Aorta (tissue), 5 donors: ENCODE data around the gene STX11. TPM values are rescaled to one million over a fixed set of nuclear protein-coding genes. Genes with fewer than 3 reads are reported as not detected.
A peak's percentile ranks its signal among the peaks of the same experiment; 100 is the strongest.

Experiments
- ATAC-seq: fragments of 200-7000 bp; cut with Tn5 transposase; one replicate; pipeline ENCODE4 v1.9.1; 2022; ENCODE audit warnings: moderate library complexity; ENCODE audit not compliant: low FRiP score
- DNase-seq, 2 donors: peaks; one replicate each; pipeline ENCODE4 v3.0.0-alpha.2; 2020
- H3K27ac ChIP-seq, 2 donors: one replicate each; pipeline ENCODE4 v1.5.1; 2013; ENCODE audit warnings: low read length in 2 of 2, mild to moderate bottlenecking in 2 of 2, moderate library complexity in 2 of 2, control low read depth in 1 of 2, inconsistent platforms in 1 of 2, low read depth in 1 of 2
- H3K27me3 ChIP-seq, 2 donors: one replicate each; pipeline ENCODE4 v1.6.1; 2013; ENCODE audit warnings: control low read depth in 1 of 2, low read length in 1 of 2, mild to moderate bottlenecking in 1 of 2, moderate library complexity in 1 of 2; ENCODE audit not compliant: insufficient read depth in 2 of 2, control insufficient read depth in 1 of 2
- H3K36me3 ChIP-seq, 2 donors: one replicate each; pipeline ENCODE4 v1.6.1; 2013; ENCODE audit warnings: control low read depth in 1 of 2, low read length in 1 of 2, mild to moderate bottlenecking in 1 of 2; ENCODE audit not compliant: insufficient read depth in 2 of 2, control insufficient read depth in 1 of 2
- H3K4me1 ChIP-seq, 2 donors: one replicate each; pipeline ENCODE4 v1.6.1; 2013; ENCODE audit warnings: low read length in 2 of 2, control low read depth in 1 of 2, mild to moderate bottlenecking in 1 of 2, moderate library complexity in 1 of 2; ENCODE audit not compliant: insufficient read depth in 2 of 2, control insufficient read depth in 1 of 2
- H3K4me3 ChIP-seq, 2 donors: one replicate each; pipeline ENCODE4 v1.5.1; 2013; ENCODE audit warnings: low read length in 2 of 2, control low read depth in 1 of 2, mild to moderate bottlenecking in 1 of 2
- H3K9me3 ChIP-seq: one replicate; pipeline ENCODE4 v1.6.1; 2013; ENCODE audit warnings: mild to moderate bottlenecking, low read length; ENCODE audit not compliant: control insufficient read depth
- WGBS, 2 donors: extraction: QIAGEN DNeasy Blood & Tissue Kit; methylation state at CpG; one replicate each; pipeline ENCODE4 v1.1.7; 2013; 5-methylcytosine and 5-hydroxymethylcytosine counted together
- intact Hi-C, 2 donors: fragments of 100-400 bp; cut with DNase I; formaldehyde crosslinking; loops; one replicate each; pipeline versions ENCODE4 v1.14.2 to v1.15.0; 2022
- polyA plus RNA-seq, 2 donors: library from polyadenylated mRNA; stranded (reverse); fragments of 200-250 nt; gene quantifications; one replicate each; pipeline ENCODE4 v1.2.3, GENCODE V29; 2013
- total RNA-seq, 2 donors: library from RNA; stranded (reverse); fragmentation: NEBNext Ultra II Directional; extraction: Animal tissue kit (Norgen Biotek cat#: 25700); gene quantifications; one replicate each; pipeline ENCODE4 v1.2.1, GENCODE V29; 2021
- donor health status: healthy with polysubstance abuse.
- donor health status: Bipolar disorder and iron deficiency.
- donor health status: DM: no; HTN: no; CAD: no.
- donor health status: DM: no; HTN: no; CAD: no.
- donor health status: DM: yes; HTN: yes; CAD: no.

The STX11 gene
- total and polyA plus RNA-seq, 4 donors = 2.0 to 7.0 (median 5.6) TPM

DNA sequence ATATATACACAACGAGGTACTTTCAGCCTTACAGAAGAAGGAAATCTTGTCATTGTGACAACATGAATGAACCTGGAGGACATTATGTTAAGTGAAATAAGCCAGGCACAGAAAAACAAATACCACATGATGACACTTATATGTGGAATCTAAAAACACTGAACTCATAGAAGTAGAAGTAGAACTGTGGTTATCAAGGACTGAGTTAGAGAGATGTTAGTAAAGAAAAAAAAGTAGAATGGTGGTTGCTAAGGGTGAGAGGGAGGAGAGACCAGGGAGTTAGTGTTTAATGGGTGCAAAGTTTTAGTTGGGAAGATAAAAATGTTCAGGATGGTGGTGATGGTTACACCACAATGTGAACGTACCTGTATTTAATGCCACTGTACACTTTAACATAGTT, 4.8 kb upstream of the STX11 start:
- DNase-seq = no peak
- H3K27me3 ChIP-seq = no peaks in the 10 kb centered on the region
- no peaks in the 10 kb centered on the region for H3K36me3 ChIP-seq
- 73 to 78% methylated on average over 2 of the region's 2 CpGs for WGBS, 2 donors
- no peak overlapping the region for H3K27ac ChIP-seq
- no peaks in the 10 kb centered on the region for H3K9me3 ChIP-seq
- no peaks in the 10 kb centered on the region for H3K4me1 ChIP-seq
- no peak for ATAC-seq
- H3K4me3 ChIP-seq = no peak overlapping the region
- intact Hi-C loops = no loop called here

DNA sequence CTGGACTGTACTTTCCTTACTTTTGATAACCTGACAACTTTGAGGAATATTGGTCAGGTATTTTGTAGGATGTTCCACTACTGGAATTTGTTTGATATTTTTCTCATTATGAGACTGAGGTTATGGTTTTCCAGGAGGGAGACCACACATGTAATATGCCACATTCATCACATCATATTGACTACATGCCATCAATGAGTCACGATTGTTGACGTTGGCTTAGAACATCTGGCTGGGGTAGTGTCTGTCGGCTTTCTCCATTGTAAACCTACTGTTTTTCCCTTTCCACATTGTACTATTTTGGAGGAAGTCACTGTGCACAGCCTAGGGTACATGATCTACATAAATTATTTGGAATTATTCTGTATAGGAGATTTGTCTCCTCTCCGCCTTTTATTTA, 1.4 kb upstream of the STX11 start:
- H3K9me3 ChIP-seq = no peaks in the 10 kb centered on the region
- H3K27ac ChIP-seq = no peak overlapping the region
- ATAC-seq = no peak
- WGBS, 2 donors = 32 to 34% methylated on average over 4 of the region's 4 CpGs
- DNase-seq = no peak
- H3K4me3 ChIP-seq = no peak overlapping the region
- no peaks in the 10 kb centered on the region for H3K36me3 ChIP-seq
- no peaks in the 10 kb centered on the region for H3K27me3 ChIP-seq
- intact Hi-C loops = no loop called here
- H3K4me1 ChIP-seq = no peaks in the 10 kb centered on the region

DNA sequence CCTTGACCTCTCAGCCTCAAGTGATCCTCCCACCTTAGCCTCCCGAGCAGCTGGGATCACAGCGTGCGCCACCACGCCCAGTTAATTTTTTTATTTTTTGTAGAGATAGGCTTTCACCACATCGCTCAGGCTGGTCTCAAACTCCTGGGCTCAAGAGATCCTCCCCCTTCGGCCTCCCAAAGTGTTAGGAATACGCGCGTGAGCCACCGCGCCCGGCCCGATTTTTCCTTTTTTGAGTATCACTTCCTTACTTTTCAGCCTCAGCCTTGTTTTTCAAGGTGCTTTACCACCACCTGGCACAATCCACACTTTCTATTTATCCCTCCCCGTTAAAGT, 791 bp upstream of the STX11 start:
- 62% methylated on average over 14 of the region's 14 CpGs for WGBS, 2 donors
- H3K27ac ChIP-seq = no peak overlapping the region
- ATAC-seq (no peak), DNase-seq (no peak)
- peak overlapping the region; percentile 40 to 86 for H3K4me3 ChIP-seq
- no peaks in the 10 kb centered on the region for H3K9me3 ChIP-seq
- H3K36me3 ChIP-seq = no peaks in the 10 kb centered on the region
- intact Hi-C loops = no loop called here
- H3K4me1 ChIP-seq = no peaks in the 10 kb centered on the region
- no peaks in the 10 kb centered on the region for H3K27me3 ChIP-seq

DNA sequence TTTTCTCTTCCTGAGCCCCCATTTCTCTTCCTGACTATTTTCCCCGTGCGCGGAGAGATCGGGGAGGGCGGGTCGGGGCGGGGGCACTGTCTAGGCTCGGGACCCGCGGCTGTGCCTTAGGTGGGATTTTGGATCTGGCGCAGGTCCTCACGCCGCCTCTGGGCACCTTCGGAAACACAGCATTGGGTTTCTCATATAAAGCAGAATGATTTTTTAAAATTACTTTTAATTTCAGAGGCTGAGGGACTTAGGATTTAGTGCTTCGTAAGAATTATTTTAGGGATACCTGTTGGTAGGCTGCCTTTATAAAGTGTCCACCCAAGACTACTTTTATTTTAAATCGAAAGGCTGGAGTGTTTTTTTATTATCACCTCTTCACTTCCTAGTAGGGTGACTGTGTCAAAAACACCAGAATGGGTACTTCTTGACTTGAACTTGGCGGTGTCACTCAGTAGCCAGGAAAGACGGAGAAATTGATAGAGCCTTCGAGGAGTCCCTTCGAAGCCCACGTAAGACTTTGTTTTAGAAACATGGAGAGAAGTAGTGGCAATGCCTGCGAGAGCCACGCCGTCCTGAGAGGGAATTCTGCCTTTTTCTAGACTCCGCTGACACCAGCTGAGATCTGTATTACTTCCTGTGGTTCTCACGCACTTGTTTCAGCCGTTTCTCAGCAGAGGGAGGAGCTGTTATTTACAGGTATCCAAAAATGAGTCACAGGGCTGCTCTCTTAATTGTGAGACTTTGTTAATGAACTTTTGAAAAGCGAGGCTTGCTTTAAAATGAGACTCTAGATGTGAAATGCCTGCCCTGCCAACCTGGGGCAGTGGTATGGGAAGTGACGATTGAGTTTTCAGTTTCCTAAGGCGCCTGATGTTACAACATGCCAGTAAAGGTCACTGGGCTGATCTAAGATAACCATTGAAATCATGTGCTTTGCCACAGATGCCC, 667 bp downstream of the STX11 start:
- no peaks in the 10 kb centered on the region for H3K27me3 ChIP-seq
- DNase-seq = no peak
- H3K4me3 ChIP-seq = peak overlapping the region; percentile 40 to 86
- no peaks in the 10 kb centered on the region for H3K9me3 ChIP-seq
- no peaks in the 10 kb centered on the region for H3K36me3 ChIP-seq
- H3K4me1 ChIP-seq = no peaks in the 10 kb centered on the region
- intact Hi-C loops = no loop called here
- ATAC-seq = peak; percentile 57
- no peak overlapping the region for H3K27ac ChIP-seq
- WGBS, 2 donors = 4% methylated on average over 30 of the region's 30 CpGs

DNA sequence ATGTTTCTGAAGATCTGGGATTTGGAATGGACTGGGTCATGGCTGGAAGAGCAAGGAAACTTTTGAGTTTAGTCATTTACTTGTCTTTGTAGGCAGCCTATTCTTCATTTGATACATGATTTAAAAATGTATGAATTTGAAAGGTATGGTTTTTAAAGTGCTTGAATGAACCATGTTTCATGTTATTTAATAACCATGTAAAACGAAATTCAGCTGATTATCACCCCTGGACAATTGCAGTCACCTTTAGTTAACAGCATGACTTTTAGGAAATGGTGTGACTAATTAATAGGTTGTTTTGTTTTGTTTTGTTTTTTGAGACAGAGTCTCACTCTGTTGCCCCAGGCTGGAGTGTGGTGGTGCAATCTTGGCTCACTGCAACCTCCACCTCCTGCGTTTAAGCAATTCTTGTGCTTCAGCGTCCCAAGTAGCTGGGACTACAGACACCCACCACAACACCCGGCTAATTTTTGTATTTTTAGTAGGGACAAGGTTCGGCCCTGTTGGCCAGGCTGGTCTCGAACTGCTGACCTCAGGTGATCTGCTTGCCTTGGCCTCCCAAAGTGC, 2.1 kb downstream of the STX11 start:
- ATAC-seq (no peak), DNase-seq (no peak)
- Histone ChIP-seq H3K4me3 (no peak overlapping the region), H3K4me1 (no peaks in the 10 kb centered on the region), H3K27me3 (no peaks in the 10 kb centered on the region), H3K27ac (no peak overlapping the region), H3K36me3 (no peaks in the 10 kb centered on the region), H3K9me3 (no peaks in the 10 kb centered on the region)
- 95 to 98% methylated on average over 6 of the region's 6 CpGs for WGBS, 2 donors
- intact Hi-C loops = no loop called here

DNA sequence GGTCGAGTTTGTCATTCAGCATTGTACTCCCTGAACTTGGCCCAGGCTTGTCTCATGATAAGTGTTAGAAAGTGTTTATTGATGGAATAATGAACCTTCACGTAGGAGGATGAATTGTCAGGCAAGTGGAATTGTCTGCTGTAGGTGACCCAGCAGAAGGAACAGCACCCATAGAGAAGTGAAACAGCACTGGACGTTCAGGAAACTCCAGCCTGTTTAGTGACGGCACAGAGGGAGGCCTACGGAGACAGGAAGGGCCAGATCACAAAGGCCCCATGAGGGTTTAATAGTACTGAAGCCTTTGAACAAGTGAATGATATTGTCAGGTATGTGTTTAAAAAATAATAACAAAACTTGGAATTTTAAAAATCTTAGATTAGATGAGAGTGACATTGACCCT, 2.9 kb downstream of the STX11 start:
- no peak for ATAC-seq
- 95% methylated on average over 5 of the region's 5 CpGs for WGBS, 2 donors
- intact Hi-C loops = no loop called here

DNA sequence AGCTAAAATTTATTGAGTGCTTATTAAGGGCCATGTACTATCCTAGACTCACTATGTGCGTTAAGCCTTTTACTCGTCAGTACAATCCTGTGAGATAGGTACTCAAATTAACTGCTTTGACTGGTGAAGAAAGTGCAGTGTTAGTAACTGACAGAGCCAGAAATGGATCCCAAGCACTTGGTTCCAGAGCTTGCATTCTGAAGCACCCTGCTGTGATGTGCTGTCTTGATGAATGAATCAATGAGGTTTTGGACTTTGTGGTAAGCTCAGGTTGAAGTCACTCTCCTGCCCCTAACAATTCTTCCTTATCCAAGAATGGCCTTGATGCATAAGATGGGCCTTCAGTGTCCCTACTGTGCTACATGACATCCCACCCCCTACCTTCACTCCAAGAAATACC, 3.7 kb downstream of the STX11 start:
- Histone ChIP-seq H3K4me3 (no peak overlapping the region), H3K36me3 (no peaks in the 10 kb centered on the region), H3K27me3 (no peaks in the 10 kb centered on the region), H3K4me1 (peaks cover 0 to 7% of the 10 kb centered on the region in 2 donors), H3K9me3 (no peaks in the 10 kb centered on the region), H3K27ac (no peak overlapping the region)
- intact Hi-C loops = no loop called here
- 97% methylated on average over 2 of the region's 2 CpGs for WGBS, 2 donors
- ATAC-seq (no peak), DNase-seq (no peak)

More for the DNA sequence above, 2.9 kb downstream of the STX11 start:
- DNase-seq = peak in 1 of 2 donors; percentile 61
- Histone ChIP-seq H3K4me1 (peaks cover 0 to 5% of the 10 kb centered on the region in 2 donors), H3K4me3 (no peak overlapping the region), H3K36me3 (no peaks in the 10 kb centered on the region), H3K9me3 (no peaks in the 10 kb centered on the region), H3K27ac (no peak overlapping the region), H3K27me3 (no peaks in the 10 kb centered on the region)

DNA sequence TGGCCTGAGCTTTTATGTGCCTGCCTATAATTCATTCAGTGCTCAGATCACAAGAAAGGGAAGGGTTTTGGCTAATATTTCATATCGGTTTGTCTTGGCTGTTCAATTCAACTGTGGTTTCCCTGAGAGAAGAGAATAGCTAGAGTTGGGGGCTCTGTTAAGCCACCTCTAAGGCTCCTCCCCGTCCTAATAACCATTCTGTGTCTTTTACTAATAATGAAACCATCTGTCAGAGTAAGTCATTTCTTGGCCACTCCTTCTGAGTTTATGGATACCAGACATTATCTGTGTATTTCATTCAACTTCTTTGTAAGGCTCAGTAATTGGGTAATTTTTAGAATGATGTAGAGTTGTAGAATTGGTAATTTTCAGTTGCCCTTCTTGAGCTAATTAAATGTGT, 5.2 kb downstream of the STX11 start:
- WGBS, 2 donors = 96 to 100% methylated on average over 2 of the region's 2 CpGs
- Histone ChIP-seq H3K27me3 (no peaks in the 10 kb centered on the region), H3K36me3 (no peaks in the 10 kb centered on the region), H3K4me3 (no peak overlapping the region), H3K27ac (no peak overlapping the region), H3K9me3 (no peaks in the 10 kb centered on the region), H3K4me1 (peaks cover 0 to 7% of the 10 kb centered on the region in 2 donors)
- DNase-seq = no peak
- ATAC-seq = no peak
- intact Hi-C loops = no loop called here

DNA sequence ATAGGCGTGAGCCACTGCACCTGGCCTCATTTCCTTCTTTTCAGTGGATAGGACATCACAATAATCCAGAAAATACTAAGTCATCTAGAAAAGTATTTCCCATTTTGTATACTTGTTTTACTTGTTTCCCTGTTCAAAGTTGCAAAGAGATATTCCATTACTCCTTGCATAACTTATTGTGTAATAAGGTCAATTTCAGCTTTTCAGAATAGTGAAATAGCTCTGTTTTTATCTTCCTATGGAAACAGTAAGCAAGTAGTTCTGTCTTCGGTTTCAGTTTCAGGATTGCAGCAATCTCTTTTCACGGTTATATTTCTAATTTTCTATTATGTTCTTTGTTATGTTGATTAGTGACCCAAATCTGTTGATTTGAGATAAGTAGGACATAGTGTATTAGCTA, 6.0 kb downstream of the STX11 start:
- no peak for ATAC-seq
- H3K4me3 ChIP-seq = no peak overlapping the region
- H3K27ac ChIP-seq = no peak overlapping the region
- H3K9me3 ChIP-seq = no peaks in the 10 kb centered on the region
- no peaks in the 10 kb centered on the region for H3K36me3 ChIP-seq
- DNase-seq = no peak
- intact Hi-C loops = no loop called here
- no peaks in the 10 kb centered on the region for H3K27me3 ChIP-seq
- H3K4me1 ChIP-seq = peaks cover 0 to 7% of the 10 kb centered on the region in 2 donors
- 92 to 96% methylated on average over 3 of the region's 3 CpGs for WGBS, 2 donors
